Neural progenitor cell (in vitro differentiated cells): ENCODE data around the gene PDLIM5.

ENCODE experiments used
- CTCF ChIP-seq: fragments of 200-600 bp; sonication (generic); IDR thresholded peaks from 2 replicates; pipeline ENCODE4 v1.5.1; 2017; ENCODE audit warnings: antibody characterized with exemption, mild to moderate bottlenecking
- EZH2 ChIP-seq: fragments of 200-600 bp; sonication (generic); IDR thresholded peaks from 2 replicates; pipeline ENCODE4 v1.6.1; 2017; ENCODE audit warnings: antibody characterized with exemption, mild to moderate bottlenecking, moderate library complexity

- TF ChIP-seq CTCF (no peak), EZH2 (no peak)
Observed at GRCh38 chr4:94639298-94639697, 187.6 kb downstream of the PDLIM5 start.
